Inferior parietal cortex (tissue), 1 donor: ENCODE data around the gene ATP5F1B.
A peak's percentile ranks its signal among the peaks of the same experiment; 100 is the strongest.

Experiments used
- DNase-seq: peaks from one replicate; pipeline ENCODE4 v3.0.0-alpha.2; 2016; ENCODE audit errors: extremely low spot score

ATP5F1B gene

DNA sequence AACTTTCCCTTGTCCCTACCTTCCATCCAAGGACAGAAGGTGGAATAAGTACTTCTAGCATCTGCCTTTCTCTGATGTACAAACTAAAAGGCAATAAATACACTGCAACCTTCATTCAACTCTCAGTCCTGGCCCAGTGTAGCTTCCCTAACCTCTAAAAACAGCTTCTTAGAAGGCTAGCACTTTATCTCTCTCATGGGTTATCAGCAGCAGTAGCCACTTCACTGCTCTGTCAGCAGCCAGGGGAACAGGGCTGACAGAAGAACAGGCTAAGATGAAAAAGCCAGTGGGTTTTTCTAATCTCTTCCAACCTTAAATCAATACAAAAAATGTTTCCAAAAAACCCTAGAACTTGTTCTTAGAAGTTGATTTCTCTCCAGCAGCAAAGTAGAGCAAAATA, 28.9 kb downstream of the ATP5F1B start:
- DNase-seq, result no peak

DNA sequence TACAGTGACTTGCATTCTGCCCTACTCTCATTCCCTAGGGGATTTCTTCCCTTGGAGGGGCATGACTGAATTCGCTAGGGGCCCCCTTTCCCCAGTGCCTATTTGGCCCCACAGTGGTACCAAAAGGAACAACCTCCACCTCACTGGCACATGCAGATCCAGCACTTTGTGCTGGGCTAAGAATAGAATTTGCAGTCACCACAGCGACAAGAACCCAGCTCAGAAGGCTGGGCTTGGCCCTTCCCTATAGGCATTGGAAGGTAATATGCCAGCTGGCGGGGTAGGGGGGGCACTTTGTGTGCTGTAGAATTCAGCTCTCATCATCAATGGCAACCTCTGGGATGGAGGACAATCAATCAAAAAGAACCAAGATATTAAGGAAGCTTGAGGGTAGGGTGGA, 29.5 kb downstream of the ATP5F1B start:
- DNase-seq, result no peak

DNA sequence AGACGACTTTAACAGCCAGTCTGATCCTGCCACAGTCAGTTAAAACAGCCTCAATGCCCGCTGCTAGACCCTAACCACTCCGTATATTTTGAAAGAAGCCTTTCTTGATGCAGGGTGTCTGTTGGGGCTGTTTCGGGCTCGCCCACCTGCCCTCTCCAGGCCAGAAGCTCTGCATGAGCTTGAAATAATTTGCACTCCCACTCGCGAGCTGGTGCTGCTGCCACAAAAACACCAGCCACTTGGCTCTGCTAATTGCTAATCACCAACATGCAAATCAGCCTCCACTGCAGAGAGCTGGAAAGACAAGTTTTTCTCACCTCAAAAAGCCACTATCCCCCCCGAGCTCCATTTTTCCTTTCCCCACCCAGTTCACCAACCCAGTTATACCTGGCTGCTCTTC, 31.2 kb downstream of the ATP5F1B start:
- DNase-seq, result no peak

DNA sequence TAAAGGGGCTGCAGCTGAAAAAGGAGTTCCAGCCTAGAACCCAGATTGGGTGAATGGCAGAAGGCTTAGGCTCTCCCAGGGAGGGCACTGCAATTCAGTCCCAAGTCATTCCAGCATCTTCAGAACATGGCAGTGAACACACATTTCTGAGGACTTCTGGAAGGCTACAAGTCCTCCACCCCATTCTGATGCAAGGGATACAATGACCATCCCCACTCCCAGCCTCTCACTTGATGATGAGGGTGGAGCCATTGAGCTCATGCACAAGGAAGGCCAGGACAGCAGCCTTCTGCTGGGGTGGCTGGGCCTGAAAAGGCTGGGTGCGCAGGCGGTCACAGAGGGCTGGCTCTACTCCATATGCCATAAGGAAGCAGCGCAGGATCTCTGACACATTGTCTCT, 41.4 kb downstream of the ATP5F1B start:
- DNase-seq, result no peak

DNA sequence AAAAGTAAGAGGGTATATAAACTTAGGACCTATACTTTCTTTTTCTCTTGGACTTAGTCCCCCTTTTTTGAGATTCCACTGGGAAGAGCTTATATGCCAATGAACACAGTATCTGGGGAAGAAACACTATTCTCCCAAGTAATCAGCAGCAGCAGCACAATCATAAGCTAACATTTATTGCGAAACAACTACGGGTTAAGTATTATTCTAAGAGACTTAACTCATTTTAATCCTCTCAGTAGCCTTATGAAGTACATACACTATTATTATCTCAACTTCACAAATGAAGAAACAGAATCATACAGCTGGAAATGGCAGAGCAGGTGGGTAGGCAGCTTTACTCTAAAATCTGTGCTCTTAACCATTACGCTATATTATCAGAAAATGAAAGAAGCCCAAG, 43.5 kb downstream of the ATP5F1B start:
- no peak for DNase-seq

DNA sequence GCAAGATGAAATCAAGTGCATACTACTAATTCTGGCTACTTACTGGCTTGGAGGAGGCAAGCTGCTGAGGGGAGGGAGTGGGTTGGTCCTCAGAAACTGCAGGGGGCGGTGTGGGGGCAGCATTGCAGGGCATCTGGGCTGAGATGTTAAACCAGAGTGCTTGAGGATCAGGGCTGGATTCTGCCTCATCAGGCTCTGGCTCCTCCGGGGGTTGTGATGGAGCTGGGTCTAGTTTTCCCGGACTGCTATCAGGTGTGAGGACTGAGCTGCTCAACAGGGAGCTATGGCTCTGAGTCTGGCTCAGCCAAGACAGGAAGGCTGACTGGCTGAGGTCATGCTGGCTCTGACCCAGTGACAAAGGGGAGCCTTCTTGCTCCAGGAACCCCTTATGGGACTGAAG, 44.3 kb downstream of the ATP5F1B start:
- no peak for DNase-seq

DNA sequence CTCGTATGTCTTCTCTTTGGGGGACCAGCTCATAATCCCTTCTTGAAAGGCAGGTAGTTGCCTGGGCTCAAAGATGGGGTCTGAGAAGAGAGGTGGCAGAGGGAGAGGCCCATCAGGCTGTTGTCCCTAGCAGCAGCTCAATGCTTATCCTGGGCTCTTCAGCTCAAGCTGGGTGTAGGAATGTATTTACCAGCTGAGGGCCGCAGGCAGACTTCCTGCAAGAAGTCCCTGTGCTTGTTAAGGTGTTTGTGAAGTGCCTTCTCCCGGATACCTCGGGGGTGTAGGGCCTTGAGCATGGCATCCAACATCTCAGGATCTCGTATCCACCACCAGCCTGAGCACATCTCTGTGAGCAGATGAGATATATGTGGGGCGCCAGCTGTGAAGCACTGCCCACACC, 45.0 kb downstream of the ATP5F1B start:
- no peak for DNase-seq

DNA sequence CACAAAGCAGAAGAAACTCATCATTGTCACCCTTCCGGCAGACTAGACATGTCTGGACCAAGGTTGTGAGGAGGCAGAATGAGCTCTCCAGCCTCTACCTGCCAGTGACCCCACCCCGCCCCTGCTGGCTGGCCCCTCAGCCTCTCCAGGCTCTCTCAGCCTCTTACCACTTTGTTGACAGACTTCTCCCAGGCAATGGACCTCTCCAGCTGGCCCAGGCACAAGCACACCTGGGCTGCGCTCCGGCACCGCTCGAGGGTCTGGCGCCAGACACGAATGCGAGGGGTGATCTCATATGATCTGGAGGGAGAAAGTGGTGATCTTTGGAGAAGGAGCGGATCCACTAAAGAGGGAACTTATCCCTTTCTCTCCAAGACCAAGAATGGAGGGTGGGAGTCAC, 46.0 kb downstream of the ATP5F1B start:
- no peak for DNase-seq

DNA sequence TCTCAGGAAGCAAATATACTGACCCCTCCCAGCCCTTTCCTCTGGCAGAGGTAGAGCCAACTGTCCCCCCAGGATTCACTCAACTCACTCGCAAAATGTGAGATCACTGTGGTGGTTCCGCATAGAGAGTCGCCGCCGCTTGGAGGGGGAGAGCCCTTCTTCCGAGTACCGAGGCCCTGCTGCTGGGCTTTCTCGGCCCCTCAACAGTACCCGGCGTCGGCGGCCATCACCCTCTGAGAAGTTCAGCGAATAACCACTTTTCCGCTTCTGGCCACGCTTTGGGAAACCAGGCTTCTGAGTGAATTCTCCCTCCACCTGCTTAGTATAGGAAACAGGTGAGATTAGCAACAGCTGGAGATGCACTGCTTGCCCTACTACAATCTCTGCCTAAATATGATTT, 46.7 kb downstream of the ATP5F1B start:
- DNase-seq, result no peak

DNA sequence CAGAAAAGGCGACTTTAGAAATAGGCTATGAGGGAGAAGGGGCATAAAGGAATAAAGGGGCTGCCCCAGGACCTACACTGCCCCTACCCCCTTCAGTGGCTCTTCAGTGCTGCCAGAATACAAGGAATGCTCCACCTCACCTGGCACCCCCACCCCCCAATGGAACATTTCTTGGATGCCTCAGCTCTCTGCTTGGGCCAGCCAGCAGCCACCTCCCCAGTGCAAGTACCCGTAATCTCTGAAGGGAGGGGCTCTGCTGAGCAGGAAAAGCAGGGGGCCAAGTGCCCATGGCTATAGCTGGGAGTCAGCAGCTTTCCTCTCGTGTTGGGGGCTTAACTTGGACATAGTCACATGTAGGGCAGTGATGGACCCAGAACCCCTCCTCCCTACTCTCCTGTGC, 49.0 kb downstream of the ATP5F1B start:
- no peak for DNase-seq

DNA sequence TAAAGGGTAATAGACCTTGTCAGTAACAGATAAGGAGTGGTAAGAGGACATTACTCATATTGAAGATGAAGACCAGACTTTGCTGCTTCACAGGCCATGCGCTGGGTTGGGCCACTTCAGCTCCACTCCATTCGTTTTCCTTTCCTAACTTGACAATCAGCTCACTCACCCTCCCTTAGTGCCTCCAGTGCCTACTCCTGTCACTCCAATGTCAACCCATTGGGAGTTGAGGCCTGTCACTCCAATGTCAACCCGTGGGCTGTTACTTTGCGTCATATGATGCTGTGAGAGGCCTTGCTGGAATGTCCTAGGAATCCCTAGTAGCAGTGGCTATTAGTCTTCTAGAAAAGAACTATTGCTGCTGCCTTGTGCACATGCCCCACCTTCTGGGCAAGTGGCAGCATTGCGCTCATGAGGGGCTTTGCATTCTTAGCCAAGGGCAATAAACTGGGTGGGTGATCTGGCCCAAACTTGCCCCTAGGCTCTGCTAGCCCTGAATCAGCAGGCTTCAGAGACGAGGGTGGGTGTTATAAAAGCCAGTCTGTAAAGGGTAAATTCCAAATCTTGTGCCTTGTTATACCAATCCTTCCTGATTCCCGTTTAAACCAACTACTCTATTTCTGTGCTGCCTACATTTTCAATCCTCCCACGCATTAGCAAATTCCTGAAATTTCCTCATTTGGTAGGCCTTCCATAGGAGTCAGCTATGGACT, 51.7 kb downstream of the ATP5F1B start:
- peak; percentile 52 for DNase-seq

DNA sequence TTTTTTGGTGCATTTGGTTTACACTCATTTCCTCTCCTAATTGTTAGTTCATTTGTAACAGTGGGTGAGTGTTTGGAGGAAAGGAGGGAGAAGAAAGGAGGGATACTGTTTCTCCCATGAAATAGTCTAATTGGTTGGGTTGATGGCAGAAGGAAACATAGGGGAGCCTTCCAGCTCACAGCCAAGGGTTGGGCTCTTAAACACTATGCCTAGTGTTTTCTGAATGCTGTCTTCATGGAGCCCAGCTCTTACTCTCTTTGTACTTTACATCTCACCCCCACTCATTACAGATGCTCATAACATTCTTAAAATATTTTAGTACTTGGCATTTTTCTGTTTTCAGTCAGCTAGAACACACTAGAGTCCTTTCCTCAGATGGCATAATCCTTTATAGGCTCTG, 53.8 kb downstream of the ATP5F1B start:
- DNase-seq, result no peak

DNA sequence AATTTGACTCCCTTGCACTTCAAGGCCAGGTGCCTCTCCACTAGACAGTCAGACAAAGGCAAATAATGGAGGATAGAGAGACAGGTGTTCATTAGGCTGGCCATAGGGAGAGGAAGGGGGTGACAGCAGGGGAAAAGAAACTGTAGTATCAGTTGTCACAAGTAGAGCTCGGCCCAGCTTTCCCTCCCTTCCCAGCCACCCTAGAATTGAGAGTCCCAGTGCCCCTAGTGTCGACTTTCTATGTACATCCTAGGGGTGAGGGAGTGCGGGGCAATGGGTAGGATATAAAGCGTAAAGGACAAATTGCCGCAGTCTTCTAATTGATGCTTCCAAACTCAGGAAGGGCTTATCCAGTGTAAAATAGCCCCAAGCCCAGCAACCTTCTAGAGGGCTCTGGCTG, 54.7 kb downstream of the ATP5F1B start:
- DNase-seq, result no peak

DNA sequence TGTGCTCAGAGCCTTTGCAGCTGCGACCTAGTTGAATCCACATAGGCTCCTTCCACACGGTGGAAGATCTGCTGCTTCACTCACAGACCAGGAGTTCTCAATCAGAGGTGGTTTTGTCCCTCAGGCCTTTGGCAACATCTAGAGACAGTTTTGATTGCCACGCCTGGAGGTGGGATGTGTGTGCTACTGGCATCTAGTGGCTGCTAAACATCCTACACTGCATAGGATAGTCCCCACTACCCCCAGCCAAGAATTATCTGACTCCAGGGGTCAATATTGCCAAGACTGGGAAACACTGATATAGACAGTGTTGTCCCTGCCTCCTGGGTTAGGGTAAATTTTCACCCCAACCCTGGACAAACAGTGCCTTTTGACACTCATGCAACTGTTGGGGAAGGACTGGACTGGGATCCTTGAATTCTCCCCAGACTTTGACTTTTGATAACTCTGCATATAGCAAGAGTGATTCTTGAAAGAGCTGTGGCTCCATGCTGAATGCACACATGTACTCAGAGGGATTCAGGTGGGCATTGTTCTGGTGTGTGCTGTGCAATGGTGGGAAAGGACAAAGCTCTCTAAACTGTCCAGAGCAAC, 55.5 kb downstream of the ATP5F1B start:
- DNase-seq, result no peak

DNA sequence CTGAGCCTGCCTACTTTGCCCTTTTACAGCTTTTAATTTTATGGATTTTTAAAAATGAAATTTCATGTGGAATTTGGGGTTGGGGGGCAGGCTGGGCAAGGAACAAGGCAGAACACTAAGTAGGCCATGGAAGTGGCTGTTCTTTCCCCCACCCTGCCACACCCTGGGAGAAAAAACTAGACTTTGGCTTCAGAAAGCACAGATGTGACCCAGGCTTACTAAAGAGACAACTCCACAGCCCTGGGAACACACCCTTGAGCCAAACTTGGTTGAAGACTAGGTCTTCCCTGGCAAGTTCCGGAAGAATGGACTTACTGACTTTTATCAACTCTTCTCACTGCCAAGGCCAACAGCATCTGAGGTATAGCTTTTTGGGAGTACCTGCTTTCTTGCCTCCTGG, 56.0 kb downstream of the ATP5F1B start:
- no peak for DNase-seq
